ENCODE measurements around the gene AOAH. TPM values are rescaled to one million over a fixed set of nuclear protein-coding genes. Genes with fewer than 3 reads are reported as not detected.
"Not testable (repeated sequence)": the region's sequence is repeated elsewhere in the genome, so short reads cannot be mapped to it uniquely, and the experiment has no call there.

AOAH gene
- total RNA-seq, 5 donors from 2014 or later (not counting 1 experiment from before 2014, with no cell fraction given) = 13.0 to 78.5 (median 27.5) TPM

DNA sequence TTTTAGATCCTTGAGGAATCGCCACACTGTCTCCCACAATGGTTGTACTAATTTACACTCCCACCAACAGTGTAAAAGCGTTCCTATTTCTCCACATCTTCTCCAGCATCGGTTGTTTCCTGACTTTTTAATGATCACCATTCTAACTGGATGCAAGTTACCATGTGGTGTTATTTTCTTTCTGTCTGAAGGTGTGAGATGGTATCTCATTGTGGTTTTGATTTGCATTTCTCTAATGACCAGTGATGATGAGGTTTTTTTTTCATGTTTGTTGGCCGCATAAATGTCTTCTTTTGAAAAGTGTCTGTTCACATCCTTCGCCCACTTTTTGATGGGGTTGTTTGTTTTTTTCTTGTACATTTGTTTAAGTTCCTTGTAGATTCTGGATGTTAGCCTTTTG lies 20.4 kb downstream of the AOAH start:
- H3K27ac ChIP-seq (ENCODE audit: low read length); POLR2A ChIA-PET; H3K4me3 ChIP-seq (ENCODE audit: control insufficient read depth in 1 of 2, extremely low read depth in 1 of 2, low read length in 1 of 2); H3K27me3 Mint-ChIP-seq; DNase-seq; H3K4me1 ChIP-seq (ENCODE audit: control insufficient read depth in 1 of 2, extremely low read depth in 1 of 2, insufficient read depth in 2 of 2, low read length in 2 of 2); CTCF ChIA-PET; H3K27me3 ChIP-seq (replicated peaks in 1 of 2; ENCODE audit: control insufficient read depth in 2 of 2, extremely low read depth in 1 of 2, insufficient read depth in 2 of 2, low read length in 1 of 2); H3K4me3 Mint-ChIP-seq; H3K36me3 ChIP-seq (ENCODE audit: control insufficient read depth in 2 of 2, extremely low read depth in 1 of 2, insufficient read depth in 1 of 2, low read length in 1 of 2); H3K27ac Mint-ChIP-seq; ATAC-seq (replicated peaks in 1 of 4); H3K9me3 ChIP-seq: not testable (repeated sequence)
- peaks cover 32% of the 10 kb centered on the region for H3K36me3 Mint-ChIP-seq
- peaks cover 0 to 16% (median 0%) of the 10 kb centered on the region in 3 donors for H3K9me3 Mint-ChIP-seq
- WGBS (ENCODE audit: insufficient coverage) = no CpG with 5 or more reads among the region's 5 CpGs
- H3K4me1 Mint-ChIP-seq = peaks cover 21 to 44% (median 28%) of the 10 kb centered on the region in 3 donors

DNA sequence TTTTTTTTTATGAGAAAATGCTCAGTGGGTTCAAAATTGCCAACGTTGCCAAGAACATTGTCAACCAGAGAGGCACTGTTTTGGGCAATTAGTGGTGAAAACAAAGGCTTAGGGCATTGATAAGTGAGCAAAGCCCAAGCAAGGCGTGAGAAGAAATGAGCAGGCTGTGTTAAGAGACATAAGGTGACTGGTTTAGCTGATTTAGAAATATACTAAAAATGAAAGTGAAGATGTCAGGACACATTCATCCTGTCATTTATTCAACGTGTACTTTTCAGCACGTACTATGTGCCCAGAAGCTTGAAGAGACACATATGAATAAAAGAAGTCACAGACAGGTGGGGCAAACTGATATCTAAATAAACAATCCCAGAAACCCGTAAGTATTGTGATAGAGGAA lies 31.8 kb downstream of the AOAH start:
- DNase-seq (peak in 1 of 35 experiments; percentile 37), ATAC-seq (replicated peaks in 1 of 4) (peak in 2 of 4 experiments; percentile 51 to 59)
- Histone ChIP-seq H3K27me3 (replicated peaks in 1 of 2; ENCODE audit: control insufficient read depth in 2 of 2, extremely low read depth in 1 of 2, insufficient read depth in 2 of 2, low read length in 1 of 2) (no peaks in the 10 kb centered on the region), H3K36me3 (ENCODE audit: control insufficient read depth in 2 of 2, extremely low read depth in 1 of 2, insufficient read depth in 1 of 2, low read length in 1 of 2) (peaks cover 0 to 5% of the 10 kb centered on the region in 2 donors), H3K4me1 (ENCODE audit: control insufficient read depth in 1 of 2, extremely low read depth in 1 of 2, insufficient read depth in 2 of 2, low read length in 2 of 2) (peaks cover 2 to 23% of the 10 kb centered on the region in 2 experiments), H3K27ac (ENCODE audit: low read length) (peak overlapping the region; percentile 65), H3K9me3 (no peaks in the 10 kb centered on the region), H3K4me3 (ENCODE audit: control insufficient read depth in 1 of 2, extremely low read depth in 1 of 2, low read length in 1 of 2) (no peak overlapping the region)
- POLR2A ChIA-PET = interaction anchor here in 1 of 2 donors (0.6 kb wide), 1 partner anchor 16 kb away, joined by 4 read pairs; no protein-coding TSS in a partner anchor
- H3K4me1 Mint-ChIP-seq = peaks cover 16 to 42% (median 29%) of the 10 kb centered on the region in 3 donors
- 45% methylated on average over 2 of the region's 5 CpGs for WGBS (ENCODE audit: insufficient coverage)
- H3K27ac Mint-ChIP-seq = peak overlapping the region in 1 of 2 donors; percentile 88
- CTCF ChIA-PET = interaction anchor here in 1 of 2 donors (0.6 kb wide), 1 partner anchor 39 kb away, joined by 3 read pairs; no protein-coding TSS in a partner anchor
- no peaks in the 10 kb centered on the region for H3K9me3 Mint-ChIP-seq
- peak overlapping the region in 2 of 3 donors; percentile 41 to 51 for H3K4me3 Mint-ChIP-seq
- no peaks in the 10 kb centered on the region for H3K27me3 Mint-ChIP-seq
- peaks cover 3% of the 10 kb centered on the region for H3K36me3 Mint-ChIP-seq

DNA sequence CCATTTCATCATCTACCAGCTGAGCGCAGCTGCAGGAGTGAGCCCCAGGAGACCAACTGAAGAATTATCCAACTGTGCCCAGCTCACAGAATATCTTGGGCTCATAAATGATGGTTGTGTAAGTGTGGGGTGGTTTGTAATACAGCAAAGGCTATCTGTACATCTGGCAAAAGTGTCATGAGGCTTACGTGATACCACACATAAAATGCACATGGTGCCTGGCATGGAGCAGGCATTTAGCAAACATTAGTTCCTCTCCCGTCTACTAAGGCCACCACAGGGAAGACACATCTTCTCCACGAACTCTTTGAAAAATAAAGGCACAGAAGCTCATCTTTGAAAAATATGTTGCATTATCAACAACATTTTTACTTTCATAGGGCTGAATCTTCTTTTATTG lies 32.3 kb downstream of the AOAH start:
- peaks cover 3% of the 10 kb centered on the region for H3K36me3 Mint-ChIP-seq
- 94% methylated on average over 2 of the region's 4 CpGs for WGBS (ENCODE audit: insufficient coverage)
- Histone ChIP-seq H3K9me3 (no peaks in the 10 kb centered on the region), H3K4me3 (ENCODE audit: control insufficient read depth in 1 of 2, extremely low read depth in 1 of 2, low read length in 1 of 2) (no peak overlapping the region), H3K36me3 (ENCODE audit: control insufficient read depth in 2 of 2, extremely low read depth in 1 of 2, insufficient read depth in 1 of 2, low read length in 1 of 2) (peaks cover 0 to 5% of the 10 kb centered on the region in 2 donors), H3K4me1 (ENCODE audit: control insufficient read depth in 1 of 2, extremely low read depth in 1 of 2, insufficient read depth in 2 of 2, low read length in 2 of 2) (peaks cover 3 to 23% of the 10 kb centered on the region in 2 experiments), H3K27ac (ENCODE audit: low read length) (peak overlapping the region; percentile 65), H3K27me3 (replicated peaks in 1 of 2; ENCODE audit: control insufficient read depth in 2 of 2, extremely low read depth in 1 of 2, insufficient read depth in 2 of 2, low read length in 1 of 2) (no peaks in the 10 kb centered on the region)
- H3K27me3 Mint-ChIP-seq = no peaks in the 10 kb centered on the region
- ChIA-PET POLR2A (no interaction called here), CTCF (no interaction called here)
- ATAC-seq (replicated peaks in 1 of 4) (no peak), DNase-seq (no peak)
- H3K4me3 Mint-ChIP-seq = peak overlapping the region in 2 of 3 donors; percentile 41 to 51
- H3K9me3 Mint-ChIP-seq = no peaks in the 10 kb centered on the region
- H3K4me1 Mint-ChIP-seq = peaks cover 18 to 46% (median 32%) of the 10 kb centered on the region in 3 donors
- H3K27ac Mint-ChIP-seq = peak overlapping the region in 1 of 2 donors; percentile 88

DNA sequence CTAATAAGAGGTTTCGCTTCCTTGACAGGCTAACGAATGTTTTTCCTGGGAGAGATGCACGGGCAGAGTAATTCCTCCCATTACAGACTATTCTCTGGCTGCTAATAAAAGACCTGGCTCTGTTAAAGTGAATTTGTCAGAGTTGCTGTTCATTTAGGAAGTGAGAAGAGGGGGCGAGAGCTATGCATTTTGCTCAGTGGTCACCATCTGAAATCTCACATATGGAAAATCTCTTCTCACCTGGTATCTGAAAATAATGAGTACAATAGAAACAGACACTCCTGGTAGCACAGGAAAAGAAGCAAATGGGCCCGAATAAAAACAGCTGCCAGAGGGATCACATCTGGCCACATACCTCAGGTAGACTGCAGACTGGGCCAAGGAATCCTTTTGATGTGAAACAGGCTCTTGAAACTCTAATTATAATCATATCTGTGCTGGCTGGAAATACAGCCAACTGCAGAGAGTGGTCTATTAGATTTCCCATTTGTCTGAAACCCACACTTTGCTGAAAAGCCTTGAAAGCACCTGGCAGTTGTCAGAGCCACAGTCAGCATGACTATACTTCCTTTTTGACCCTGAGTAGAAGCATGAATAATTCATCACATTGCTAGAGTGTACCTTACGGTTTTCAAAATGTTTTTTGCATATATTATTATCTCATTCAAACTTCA lies 33.6 kb downstream of the AOAH start:
- H3K9me3 ChIP-seq = no peaks in the 10 kb centered on the region
- Mint-ChIP-seq H3K27ac (peak overlapping the region; percentile 42 to 88), H3K36me3 (peaks cover 3% of the 10 kb centered on the region), H3K4me1 (peaks cover 29 to 58% (median 40%) of the 10 kb centered on the region in 3 donors), H3K4me3 (peak overlapping the region in 1 of 3 donors; percentile 23), H3K9me3 (no peaks in the 10 kb centered on the region), H3K27me3 (no peaks in the 10 kb centered on the region)
- ATAC-seq (replicated peaks in 1 of 4) = peak in 1 of 4 experiments; percentile 53
- peaks cover 0 to 5% of the 10 kb centered on the region in 2 donors for H3K36me3 ChIP-seq (ENCODE audit: control insufficient read depth in 2 of 2, extremely low read depth in 1 of 2, insufficient read depth in 1 of 2, low read length in 1 of 2)
- ChIA-PET CTCF (interaction anchor here in 1 of 2 donors (1.1 kb wide), 1 partner anchor 508 kb away, joined by 3 read pairs; no protein-coding TSS in a partner anchor), POLR2A (interaction anchor here in 1 of 2 donors (0.6 kb wide), 1 partner anchor 38 kb away, joined by 3 read pairs; no protein-coding TSS in a partner anchor)
- H3K27me3 ChIP-seq (replicated peaks in 1 of 2; ENCODE audit: control insufficient read depth in 2 of 2, extremely low read depth in 1 of 2, insufficient read depth in 2 of 2, low read length in 1 of 2) = no peaks in the 10 kb centered on the region
- H3K4me1 ChIP-seq (ENCODE audit: control insufficient read depth in 1 of 2, extremely low read depth in 1 of 2, insufficient read depth in 2 of 2, low read length in 2 of 2) = peaks cover 9 to 28% of the 10 kb centered on the region in 2 experiments
- DNase-seq = no peak
- no CpG with 5 or more reads among the region's 6 CpGs for WGBS (ENCODE audit: insufficient coverage)
- H3K27ac ChIP-seq (ENCODE audit: low read length) = peak overlapping the region; percentile 65
- H3K4me3 ChIP-seq (ENCODE audit: control insufficient read depth in 1 of 2, extremely low read depth in 1 of 2, low read length in 1 of 2) = no peak overlapping the region

DNA sequence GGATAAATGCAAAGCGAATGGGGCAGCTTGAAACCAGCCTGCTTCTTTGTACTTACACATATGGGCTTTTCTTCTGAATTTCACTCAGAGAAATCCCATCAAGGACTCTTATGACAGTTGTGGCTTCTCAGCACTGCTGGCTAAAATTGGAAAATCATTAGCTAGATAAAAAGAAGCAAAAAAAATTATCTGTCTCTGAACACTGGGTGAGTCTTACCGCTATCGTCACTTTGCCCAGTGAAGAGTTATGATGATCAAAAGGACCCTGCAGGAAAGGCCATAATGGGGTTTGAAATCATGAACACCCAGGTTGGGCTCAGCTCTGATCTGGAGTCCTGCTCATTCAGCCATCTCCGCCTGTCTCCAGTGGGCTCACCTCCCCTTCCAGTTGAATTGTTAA lies 34.3 kb downstream of the AOAH start:
- H3K4me3 Mint-ChIP-seq = no peak overlapping the region
- no peaks in the 10 kb centered on the region for H3K9me3 ChIP-seq
- peak overlapping the region in 1 of 2 donors; percentile 5 for H3K27ac Mint-ChIP-seq
- ATAC-seq (replicated peaks in 1 of 4) = no peak
- ChIA-PET POLR2A (no interaction called here), CTCF (interaction anchor here in 1 of 2 donors (1.1 kb wide), 1 partner anchor 509 kb away, joined by 3 read pairs; no protein-coding TSS in a partner anchor)
- no peaks in the 10 kb centered on the region for H3K27me3 Mint-ChIP-seq
- H3K4me3 ChIP-seq (ENCODE audit: control insufficient read depth in 1 of 2, extremely low read depth in 1 of 2, low read length in 1 of 2) = no peak overlapping the region
- H3K27ac ChIP-seq (ENCODE audit: low read length) = no peak overlapping the region
- peaks cover 34 to 59% (median 42%) of the 10 kb centered on the region in 3 donors for H3K4me1 Mint-ChIP-seq
- H3K36me3 Mint-ChIP-seq = peaks cover 6% of the 10 kb centered on the region
- no peaks in the 10 kb centered on the region for H3K27me3 ChIP-seq (replicated peaks in 1 of 2; ENCODE audit: control insufficient read depth in 2 of 2, extremely low read depth in 1 of 2, insufficient read depth in 2 of 2, low read length in 1 of 2)
- peaks cover 0 to 5% of the 10 kb centered on the region in 2 donors for H3K36me3 ChIP-seq (ENCODE audit: control insufficient read depth in 2 of 2, extremely low read depth in 1 of 2, insufficient read depth in 1 of 2, low read length in 1 of 2)
- DNase-seq = no peak
- H3K9me3 Mint-ChIP-seq = no peaks in the 10 kb centered on the region
- peaks cover 9 to 28% of the 10 kb centered on the region in 2 experiments for H3K4me1 ChIP-seq (ENCODE audit: control insufficient read depth in 1 of 2, extremely low read depth in 1 of 2, insufficient read depth in 2 of 2, low read length in 2 of 2)
- WGBS (ENCODE audit: insufficient coverage) = 88% methylated on average over 1 of the region's 4 CpGs

DNA sequence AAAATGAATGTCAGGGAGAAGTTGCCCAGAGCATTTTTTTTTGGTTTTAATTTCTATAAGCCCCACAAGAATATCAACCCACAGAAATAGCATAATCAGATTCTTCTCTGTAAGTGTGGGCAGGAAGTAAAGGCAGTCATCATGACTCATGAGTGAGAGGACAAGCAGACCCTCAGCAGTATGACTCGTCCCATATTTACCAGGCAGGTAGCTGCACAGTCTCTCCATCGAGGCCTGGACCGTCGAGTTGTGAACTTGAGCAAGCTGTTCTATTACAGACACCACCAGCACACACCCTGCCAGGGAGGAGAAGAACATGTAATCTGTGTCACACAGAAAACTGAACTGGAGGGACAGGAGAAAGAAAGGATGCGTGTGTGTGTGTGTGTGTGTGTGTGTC lies 37.8 kb downstream of the AOAH start:
- H3K4me1 ChIP-seq (ENCODE audit: control insufficient read depth in 1 of 2, extremely low read depth in 1 of 2, insufficient read depth in 2 of 2, low read length in 2 of 2) = peaks cover 9 to 25% of the 10 kb centered on the region in 2 experiments
- H3K4me3 ChIP-seq (ENCODE audit: control insufficient read depth in 1 of 2, extremely low read depth in 1 of 2, low read length in 1 of 2) = no peak overlapping the region
- no peak overlapping the region for H3K4me3 Mint-ChIP-seq
- H3K9me3 ChIP-seq = no peaks in the 10 kb centered on the region
- peak overlapping the region; percentile 76 to 78 for H3K27ac Mint-ChIP-seq
- H3K36me3 Mint-ChIP-seq = peaks cover 6% of the 10 kb centered on the region
- peak overlapping the region; percentile 24 for H3K27ac ChIP-seq (ENCODE audit: low read length)
- DNase-seq (peak in 6 of 35 experiments; percentile 6 to 49 (median 37)), ATAC-seq (replicated peaks in 1 of 4) (peak; percentile 55 to 96 (median 88))
- POLR2A ChIA-PET = interaction anchor here in 1 of 2 donors (0.7 kb wide), 1 partner anchor 8 kb away, joined by 4 read pairs; no protein-coding TSS in a partner anchor
- H3K27me3 ChIP-seq (replicated peaks in 1 of 2; ENCODE audit: control insufficient read depth in 2 of 2, extremely low read depth in 1 of 2, insufficient read depth in 2 of 2, low read length in 1 of 2) = no peaks in the 10 kb centered on the region
- H3K36me3 ChIP-seq (ENCODE audit: control insufficient read depth in 2 of 2, extremely low read depth in 1 of 2, insufficient read depth in 1 of 2, low read length in 1 of 2) = peaks cover 2 to 5% of the 10 kb centered on the region in 2 donors
- WGBS (ENCODE audit: insufficient coverage) = no CpG with 5 or more reads among the region's 5 CpGs
- CTCF ChIA-PET = interaction anchor here in 1 of 2 donors (0.6 to 0.7 kb wide), 2 partner anchors 13 to 78 kb away, joined by 3 read pairs; no protein-coding TSS in a partner anchor
- H3K4me1 Mint-ChIP-seq = peaks cover 47 to 62% (median 53%) of the 10 kb centered on the region in 3 donors
- no peaks in the 10 kb centered on the region for H3K27me3 Mint-ChIP-seq
- H3K9me3 Mint-ChIP-seq = no peaks in the 10 kb centered on the region
